KMS-11 (cell line): Measurements from ENCODE around the gene PLXNA4.

ENCODE experiments used
- H2AFZ ChIP-seq: fragments of 200-600 bp; sonication (generic); 2 replicates; pipeline ENCODE4 v1.6.1; 2016; ENCODE audit warnings: antibody characterized with exemption, mixed run types, low read depth
- H3K27ac ChIP-seq: fragments of 200-600 bp; sonication (generic); 2 replicates; pipeline ENCODE4 v1.6.1; 2016; ENCODE audit warnings: mild to moderate bottlenecking, mixed run types
- H3K27me3 ChIP-seq: fragments of 200-600 bp; sonication (generic); 2 replicates; pipeline ENCODE4 v1.6.1; 2017; ENCODE audit warnings: mild to moderate bottlenecking, low read depth, mixed run types, moderate library complexity; ENCODE audit not compliant: insufficient read depth
- H3K36me3 ChIP-seq: fragments of 200-600 bp; sonication (generic); 2 replicates; pipeline ENCODE4 v1.6.1; 2017; ENCODE audit warnings: mild to moderate bottlenecking, mixed run types; ENCODE audit not compliant: insufficient read depth
- H3K4me1 ChIP-seq: fragments of 200-600 bp; sonication (generic); 2 replicates; pipeline ENCODE4 v1.6.1; 2016; ENCODE audit warnings: mild to moderate bottlenecking, low read depth, mixed run types; ENCODE audit not compliant: poor library complexity, severe bottlenecking
- H3K4me2 ChIP-seq: fragments of 200-600 bp; sonication (generic); 2 replicates; pipeline ENCODE4 v1.7.0; 2016; ENCODE audit warnings: mild to moderate bottlenecking, mixed run types
- H3K4me3 ChIP-seq: fragments of 200-600 bp; sonication (generic); IDR thresholded peaks from 2 replicates; pipeline ENCODE4 v1.6.1; 2017; ENCODE audit warnings: low read depth, low read length, mixed read lengths; ENCODE audit not compliant: insufficient read depth
- H3K79me2 ChIP-seq: fragments of 200-600 bp; sonication (generic); 2 replicates; pipeline ENCODE4 v1.6.1; 2016; ENCODE audit warnings: low read depth, mixed run types; ENCODE audit not compliant: insufficient read depth
- H3K9ac ChIP-seq: fragments of 200-600 bp; sonication (generic); 2 replicates; pipeline ENCODE4 v1.6.1; 2016; ENCODE audit warnings: mild to moderate bottlenecking, mixed run types
- H4K20me1 ChIP-seq: fragments of 200-600 bp; sonication (generic); 2 replicates; pipeline ENCODE4 v1.6.1; 2016; ENCODE audit warnings: mild to moderate bottlenecking, mixed run types; ENCODE audit not compliant: insufficient read depth
- CTCF ChIP-seq: fragments of 200-600 bp; sonication (generic); conservative IDR thresholded peaks from 2 replicates; pipeline ENCODE4 v1.6.1; 2017; ENCODE audit warnings: low read depth, mild to moderate bottlenecking, antibody characterized with exemption, low read length, moderate library complexity, mixed read lengths

PLXNA4 gene

GRCh38 chr7:132121987-132122386, 454.3 kb downstream of the PLXNA4 start:
- Histone ChIP-seq H3K79me2 (no peaks in the 10 kb centered on the region), H3K36me3 (no peaks in the 10 kb centered on the region), H3K4me2 (no peak overlapping the region), H3K27me3 (no peaks in the 10 kb centered on the region), H4K20me1 (no peaks in the 10 kb centered on the region), H3K27ac (no peak overlapping the region), H2AFZ (no peak overlapping the region), H3K9ac (no peak overlapping the region), H3K4me3 (no peak overlapping the region), H3K4me1 (no peaks in the 10 kb centered on the region)
- TF ChIP-seq CTCF, result no peak

- no peaks in the 10 kb centered on the region for H4K20me1 ChIP-seq
- H3K4me3 ChIP-seq, result no peak overlapping the region
- H3K27ac ChIP-seq, result no peak overlapping the region
- no peaks in the 10 kb centered on the region for H3K4me1 ChIP-seq
- no peaks in the 10 kb centered on the region for H3K36me3 ChIP-seq
- no peak overlapping the region for H3K9ac ChIP-seq
- H3K4me2 ChIP-seq, result no peak overlapping the region
- no peak for TF ChIP-seq CTCF
- no peak overlapping the region for H2AFZ ChIP-seq
- no peaks in the 10 kb centered on the region for H3K79me2 ChIP-seq
- no peaks in the 10 kb centered on the region for H3K27me3 ChIP-seq
Measured at GRCh38 chr7:132118641-132119040, 457.6 kb downstream of the PLXNA4 start.

GRCh38 chr7:132117636-132118035, 458.6 kb downstream of the PLXNA4 start:
- Histone ChIP-seq H3K4me2 (no peak overlapping the region), H3K9ac (no peak overlapping the region), H3K36me3 (no peaks in the 10 kb centered on the region), H3K79me2 (no peaks in the 10 kb centered on the region), H3K27me3 (no peaks in the 10 kb centered on the region), H2AFZ (no peak overlapping the region), H3K27ac (no peak overlapping the region), H3K4me3 (no peak overlapping the region), H3K4me1 (no peaks in the 10 kb centered on the region), H4K20me1 (no peaks in the 10 kb centered on the region)
- no peak for TF ChIP-seq CTCF

DNA sequence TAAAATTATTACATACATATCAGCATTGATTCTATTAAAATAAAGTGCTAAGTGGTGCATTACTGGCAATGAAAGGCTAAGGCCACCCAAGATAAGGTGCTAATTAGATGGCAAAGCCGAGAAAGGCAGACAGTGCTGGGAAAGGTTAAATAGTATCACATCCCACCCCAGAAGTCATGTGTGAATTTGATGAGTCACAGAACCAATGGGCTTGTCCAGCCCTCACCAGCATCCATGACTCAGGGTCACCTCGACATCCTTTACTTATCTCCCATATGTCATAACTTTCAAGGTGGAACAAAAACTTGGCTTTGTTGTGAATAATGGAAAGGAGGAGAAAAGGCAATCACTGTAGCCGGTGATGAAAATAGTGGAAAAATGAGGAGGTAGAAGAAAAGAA, 459.1 kb downstream of the PLXNA4 start:
- no peak for TF ChIP-seq CTCF
- no peak overlapping the region for H3K4me2 ChIP-seq
- H3K79me2 ChIP-seq, result no peaks in the 10 kb centered on the region
- no peak overlapping the region for H3K27ac ChIP-seq
- no peak overlapping the region for H2AFZ ChIP-seq
- H4K20me1 ChIP-seq, result no peaks in the 10 kb centered on the region
- H3K9ac ChIP-seq, result no peak overlapping the region
- H3K27me3 ChIP-seq, result no peaks in the 10 kb centered on the region
- no peaks in the 10 kb centered on the region for H3K4me1 ChIP-seq
- no peaks in the 10 kb centered on the region for H3K36me3 ChIP-seq
- no peak overlapping the region for H3K4me3 ChIP-seq

DNA sequence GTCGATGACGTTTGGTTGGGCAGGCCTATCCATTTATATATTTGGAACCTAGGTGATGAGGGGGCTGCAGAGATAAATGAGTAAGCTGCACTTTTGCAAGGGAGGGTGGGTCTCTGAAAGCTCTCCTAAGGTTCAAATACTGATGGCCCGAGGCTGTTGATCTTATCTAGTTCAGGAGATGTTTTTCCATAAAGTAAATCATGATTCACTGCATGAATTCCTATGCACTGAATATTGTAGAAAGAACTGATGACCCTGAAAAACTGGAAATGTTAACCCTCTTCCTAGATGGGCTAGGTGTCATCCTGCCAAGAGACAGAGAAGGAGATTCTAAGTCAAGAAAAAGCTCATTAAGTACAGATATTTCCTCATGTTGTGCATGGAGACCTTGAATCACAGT, 459.9 kb downstream of the PLXNA4 start:
- Histone ChIP-seq H3K36me3 (no peaks in the 10 kb centered on the region), H2AFZ (no peak overlapping the region), H3K79me2 (no peaks in the 10 kb centered on the region), H3K27ac (no peak overlapping the region), H3K9ac (no peak overlapping the region), H4K20me1 (no peaks in the 10 kb centered on the region), H3K27me3 (no peaks in the 10 kb centered on the region), H3K4me2 (no peak overlapping the region), H3K4me3 (no peak overlapping the region), H3K4me1 (no peaks in the 10 kb centered on the region)
- TF ChIP-seq CTCF, result no peak
